H1 (cell line): ENCODE results near the gene MCUR1. TPM values are rescaled to one million over a fixed set of nuclear protein-coding genes. Genes with fewer than 3 reads are reported as not detected.

ENCODE experiments used
- CTCF ChIA-PET: fragments of 300-600 bp; sonication (Branson Sonifier 250); formaldehyde crosslinking; loops from one replicate; lab custom pipeline; 2021; ENCODE audit not compliant: partially characterized antibody; lab: Charles Lee
- POLR2A ChIA-PET: fragments of 300-600 bp; sonication (Branson Sonifier 250); formaldehyde crosslinking; loops from one replicate; lab custom pipeline; 2021; ENCODE audit warnings: inconsistent platforms; ENCODE audit not compliant: partially characterized antibody; lab: Charles Lee
- DNase-seq, 2 experiments: peaks; one replicate each; pipeline versions ENCODE4 v3.0.0 to v3.0.0-alpha.2; 2010 to 2022; ENCODE audit warnings: low spot score in 2 of 2, low read depth in 1 of 2, mixed read lengths in 1 of 2
- FAIRE-seq: peaks from 2 replicates; lab custom pipeline; 2011; peaks lifted over from hg19 to GRCh38; lab: Jason Lieb, UNC
- H2AFZ ChIP-seq: 2 replicates; pipeline ENCODE4 v1.8.1; 2012; ENCODE audit warnings: low read length, inconsistent platforms
- H2AK5ac ChIP-seq: 2 replicates; pipeline ENCODE4 v1.6.1; 2013; ENCODE audit warnings: low read depth, low read length
- H2BK120ac ChIP-seq: replicated peaks from 2 replicates; pipeline ENCODE3; 2013; ENCODE audit warnings: low read depth, low read length, inconsistent platforms
- H2BK12ac ChIP-seq: 2 replicates; pipeline ENCODE4 v1.6.1; 2013; ENCODE audit warnings: low read depth, low read length
- H2BK15ac ChIP-seq: 2 replicates; pipeline ENCODE4 v1.6.1; 2013; ENCODE audit warnings: low read length
- H2BK20ac ChIP-seq: 2 replicates; pipeline ENCODE4 v1.6.1; 2013; ENCODE audit warnings: low read length
- H2BK5ac ChIP-seq: 2 replicates; pipeline ENCODE4 v1.6.1; 2013; ENCODE audit warnings: low read depth, low read length
- H3K14ac ChIP-seq: 2 replicates; pipeline ENCODE4 v1.6.1; 2013; ENCODE audit warnings: inconsistent platforms; ENCODE audit not compliant: insufficient read length
- H3K18ac ChIP-seq: 2 replicates; pipeline ENCODE4 v1.6.1; 2013; ENCODE audit warnings: low read length; ENCODE audit errors: extremely low read depth
- H3K23ac ChIP-seq: 2 replicates; pipeline ENCODE4 v1.6.1; 2013; ENCODE audit warnings: inconsistent platforms; ENCODE audit not compliant: insufficient read length
- H3K23me2 ChIP-seq: 2 replicates; pipeline ENCODE4 v1.6.1; 2013; ENCODE audit warnings: low read depth, low read length
- H3K27ac ChIP-seq: 2 replicates; pipeline ENCODE4 v1.6.1; 2011; ENCODE audit warnings: low read depth, low read length, inconsistent platforms
- H3K27me3 ChIP-seq, 4 experiments: replicated peaks in 1 of 4; 1 replicate in 1 of 4; 2 replicates in 3 of 4; pipeline versions ENCODE4 v1.6.1 to v1.8.1; 2011 to 2013; ENCODE audit warnings: low read length in 3 of 4, mild to moderate bottlenecking in 3 of 4, inconsistent platforms in 2 of 4, mixed read lengths in 2 of 4, moderate library complexity in 1 of 4; ENCODE audit not compliant: control insufficient read depth in 3 of 4, insufficient read depth in 3 of 4; ENCODE audit errors: extremely low read depth in 1 of 4
- H3K36me3 ChIP-seq, 4 experiments: 2 replicates each; pipeline versions ENCODE4 v1.6.1 to v1.8.1; 2011 to 2013; ENCODE audit warnings: mild to moderate bottlenecking in 4 of 4, low read length in 3 of 4, moderate library complexity in 2 of 4, control low read depth in 1 of 4, inconsistent platforms in 1 of 4; ENCODE audit not compliant: insufficient read depth in 4 of 4, control insufficient read depth in 2 of 4
- H3K4ac ChIP-seq: replicated peaks from 2 replicates; pipeline ENCODE3; 2013; ENCODE audit warnings: low read length, low read depth, mixed read lengths, inconsistent platforms; ENCODE audit not compliant: insufficient read length
- H3K4me1 ChIP-seq, 4 experiments: replicated peaks in 1 of 4; 1 replicate in 1 of 4; 2 replicates in 3 of 4; pipeline versions ENCODE4 v1.6.1 to v1.8.1; 2011 to 2013; ENCODE audit warnings: low read length in 3 of 4, inconsistent platforms in 2 of 4, mixed read lengths in 1 of 4; ENCODE audit not compliant: insufficient read depth in 4 of 4, control insufficient read depth in 3 of 4
- H3K4me2 ChIP-seq, 2 experiments: 2 replicates each; pipeline versions ENCODE4 v1.6.1 to v1.8.1; 2011 to 2013; ENCODE audit warnings: low read depth in 2 of 2, low read length in 2 of 2, control low read depth in 1 of 2, inconsistent platforms in 1 of 2, mild to moderate bottlenecking in 1 of 2; ENCODE audit not compliant: insufficient read depth in 1 of 2
- H3K4me3 ChIP-seq, 4 experiments: fragments of 200-600, 300-600 bp in 1 of 4; sonication (generic), shearing (Covaris generic), sonication (Bioruptor Twin) in 1 of 4; 2 replicates each; pipeline versions ENCODE4 v1.5.1 to v1.8.1; 2011 to 2016; ENCODE audit warnings: low read length in 4 of 4, low read depth in 3 of 4, control low read depth in 2 of 4, inconsistent platforms in 2 of 4, mild to moderate bottlenecking in 2 of 4, mixed read lengths in 1 of 4, moderate library complexity in 1 of 4; ENCODE audit not compliant: insufficient read depth in 2 of 4; ENCODE audit errors: extremely low read depth in 1 of 4
- H3K56ac ChIP-seq: replicated peaks from 2 replicates; pipeline ENCODE3; 2013; ENCODE audit warnings: low read depth, mild to moderate bottlenecking, mixed read lengths, low read length, inconsistent platforms; ENCODE audit not compliant: insufficient read length
- H3K79me1 ChIP-seq: 2 replicates; pipeline ENCODE4 v1.6.1; 2013; ENCODE audit warnings: low read depth, low read length, control low read depth
- H3K79me2 ChIP-seq, 2 experiments: 2 replicates each; pipeline versions ENCODE4 v1.6.1 to v1.8.1; 2012 to 2013; ENCODE audit warnings: low read length in 2 of 2, mild to moderate bottlenecking in 2 of 2, inconsistent platforms in 1 of 2; ENCODE audit not compliant: insufficient read depth in 2 of 2, control insufficient read depth in 1 of 2
- H3K9ac ChIP-seq, 4 experiments: replicated peaks in 1 of 4; 1 replicate in 1 of 4; 2 replicates in 3 of 4; pipeline versions ENCODE4 v1.6.1 to v1.8.1; 2011 to 2013; ENCODE audit warnings: low read depth in 3 of 4, low read length in 3 of 4, control low read depth in 2 of 4, mild to moderate bottlenecking in 2 of 4, moderate library complexity in 2 of 4, inconsistent platforms in 1 of 4; ENCODE audit errors: extremely low read depth in 1 of 4
- H3K9me3 ChIP-seq, 2 experiments: 2 replicates each; pipeline versions ENCODE4 v1.6.1 to v1.8.1; 2012 to 2013; ENCODE audit warnings: mild to moderate bottlenecking in 2 of 2, moderate library complexity in 2 of 2, control low read depth in 1 of 2, inconsistent platforms in 1 of 2, low read depth in 1 of 2, low read length in 1 of 2, mixed read lengths in 1 of 2; ENCODE audit not compliant: insufficient read depth in 2 of 2
- H4K20me1 ChIP-seq, 2 experiments: replicated peaks in 1 of 2; 2 replicates each; pipeline versions ENCODE3 to v1.8.1; 2011 to 2013; ENCODE audit warnings: inconsistent platforms in 2 of 2, low read length in 2 of 2, mild to moderate bottlenecking in 1 of 2; ENCODE audit not compliant: insufficient read depth in 2 of 2, control insufficient read depth in 1 of 2
- H4K5ac ChIP-seq: 2 replicates; pipeline ENCODE4 v1.6.1; 2013; ENCODE audit warnings: low read length, low read depth, mixed read lengths, inconsistent platforms; ENCODE audit not compliant: insufficient read length
- H4K8ac ChIP-seq: 2 replicates; pipeline ENCODE4 v1.8.0; 2013; ENCODE audit warnings: mild to moderate bottlenecking, moderate library complexity, low read length, inconsistent platforms; ENCODE audit not compliant: insufficient read depth; ENCODE audit errors: extremely low read depth
- H4K91ac ChIP-seq: replicated peaks from 2 replicates; pipeline ENCODE3; 2013; ENCODE audit warnings: low read length, mixed read lengths, inconsistent platforms; ENCODE audit not compliant: insufficient read length
- ATF2 ChIP-seq: IDR thresholded peaks from 2 replicates; pipeline ENCODE4 v1.6.1; 2012; ENCODE audit warnings: low read length, inconsistent platforms
- CTBP2 ChIP-seq: IDR thresholded peaks from 2 replicates; pipeline ENCODE4 v1.7.0; 2011; ENCODE audit warnings: borderline replicate concordance, mild to moderate bottlenecking, moderate library complexity, mixed read lengths, low read length; ENCODE audit not compliant: insufficient read depth, insufficient read length
- PHF8 ChIP-seq: fragments of 200-600 bp; sonication (generic); conservative IDR thresholded peaks from 2 replicates; pipeline ENCODE4 v1.7.1; 2012; ENCODE audit warnings: low read depth, mild to moderate bottlenecking, inconsistent platforms, low read length, moderate library complexity
- RNF2 ChIP-seq: fragments of 200-900, 300-1000 bp; sonication (generic); IDR thresholded peaks from 2 replicates; pipeline ENCODE4 v1.7.1; 2016; ENCODE audit warnings: borderline replicate concordance, low read depth, mild to moderate bottlenecking, antibody characterized with exemption, low read length; ENCODE audit not compliant: poor library complexity, severe bottlenecking; ENCODE audit errors: missing control alignments
- SIX5 ChIP-seq: IDR thresholded peaks from 2 replicates; pipeline ENCODE4 v1.6.1; 2011; ENCODE audit warnings: mild to moderate bottlenecking, low read depth, low read length
- USF2 ChIP-seq: IDR thresholded peaks from 2 replicates; pipeline ENCODE4 v1.6.1; 2011; ENCODE audit warnings: low read length, improper control_type of control experiment
- YY1 ChIP-seq: IDR thresholded peaks from 2 replicates; pipeline ENCODE4 v1.6.1; 2011; ENCODE audit warnings: low read depth, mild to moderate bottlenecking, low read length
- WGBS, 2 experiments: shearing (Covaris generic) in 1 of 2; methylation state at CpG; one replicate each; pipeline versions ENCODE4 v1.1.6 to v1.1.7; 2013 to 2015; ENCODE audit warnings: low lambda C conversion rate in 2 of 2, mixed read lengths in 2 of 2, inconsistent platforms in 1 of 2, low coverage in 1 of 2, missing lambda C conversion rate in 1 of 2; ENCODE audit not compliant: insufficient replicate concordance in 2 of 2, insufficient coverage in 1 of 2, insufficient read length in 1 of 2; ENCODE audit errors: extremely low coverage in 1 of 2, missing lambda C conversion rate in 1 of 2; 5-methylcytosine and 5-hydroxymethylcytosine counted together
- polyA plus RNA-seq, 7 experiments: library from polyadenylated mRNA; depleted of rRNA in 3 of 7; stranded (reverse) in 5 of 7; unstranded in 2 of 7; fragments of >200 nt in 5 of 7; fragments of 200-250 nt in 2 of 7; gene quantifications; 1 replicate in 5 of 7; 2 replicates in 1 of 7; 4 replicates in 1 of 7; pipeline versions ENCODE4 v1.2.1 to v1.2.3, GENCODE V29; 2011 to 2013; ENCODE audit warnings: missing spikeins in 2 of 7, mixed read lengths in 2 of 7
- total RNA-seq: library from RNA; stranded (reverse); fragmentation: NEBNext Ultra II Directional; extraction: Animal tissue kit (Norgen Biotek cat#: 25700); gene quantifications from 2 replicates; pipeline ENCODE4 v1.2.1, GENCODE V29; 2021

The MCUR1 gene
- total and polyA plus RNA-seq, 2 of the 8 experiments (the other 6 are each of a cell fraction or from before 2014, with no cell fraction given): 9.6 to 37.3 TPM

GRCh38 chr6:13762611-13763441, 51.5 kb downstream of the MCUR1 start:
- no peak overlapping the region for H3K4me2 ChIP-seq
- no peak overlapping the region for H3K18ac ChIP-seq
- FAIRE-seq (no peak), DNase-seq (no peak)
- CTCF ChIA-PET: interaction anchor here (1.3 kb wide), 1 partner anchor 32 kb away, joined by 3 read pairs; no protein-coding TSS in a partner anchor
- H2BK20ac ChIP-seq: no peak overlapping the region
- no peak overlapping the region for H2BK12ac ChIP-seq
- H3K23ac ChIP-seq: no peak overlapping the region
- H3K27ac ChIP-seq: no peak overlapping the region
- H2AFZ ChIP-seq: no peak overlapping the region
- no peaks in the 10 kb centered on the region for H3K27me3 ChIP-seq
- 85% methylated on average over 6 of the region's 6 CpGs; no CpG with 5 or more reads in 1 of the 2 experiments for WGBS, 2 experiments
- no peaks in the 10 kb centered on the region for H3K79me2 ChIP-seq
- peaks cover 0 to 4% (median under 1%) of the 10 kb centered on the region in 4 experiments; a peak in 2 of 7 replicates for H3K4me1 ChIP-seq
- no peak overlapping the region for H4K8ac ChIP-seq
- H3K79me1 ChIP-seq: no peaks in the 10 kb centered on the region
- no peak overlapping the region for H2BK5ac ChIP-seq
- H3K23me2 ChIP-seq: no peaks in the 10 kb centered on the region
- H3K14ac ChIP-seq: no peak overlapping the region
- no peaks in the 10 kb centered on the region for H3K9me3 ChIP-seq
- no peak overlapping the region for H2BK120ac ChIP-seq
- H4K91ac ChIP-seq: no peak overlapping the region
- H2BK15ac ChIP-seq: no peak overlapping the region
- TF ChIP-seq RNF2 (no peak), YY1 (no peak), CTBP2 (no peak), ATF2 (no peak), USF2 (no peak), SIX5 (no peak), PHF8 (no peak)
- H3K4ac ChIP-seq: no peak overlapping the region
- H3K36me3 ChIP-seq: no peaks in the 10 kb centered on the region
- no peak overlapping the region for H2AK5ac ChIP-seq
- H4K20me1 ChIP-seq: no peaks in the 10 kb centered on the region
- H4K5ac ChIP-seq: no peak overlapping the region
- POLR2A ChIA-PET: no interaction called here
- H3K9ac ChIP-seq: no peak overlapping the region
- H3K4me3 ChIP-seq: no peak overlapping the region
- no peak overlapping the region for H3K56ac ChIP-seq
